Astrocyte (in vitro differentiated cells and primary cell): Measurements from ENCODE around the gene CNTN6. TPM values are rescaled to one million over a fixed set of nuclear protein-coding genes. Genes with fewer than 3 reads are reported as not detected.

Experiments
- DNase-seq: peaks from one replicate; pipeline ENCODE4 v3.0.0-alpha.2; 2010; ENCODE audit warnings: low read depth
- FAIRE-seq: peaks from 2 replicates; lab custom pipeline; 2011; peaks lifted over from hg19 to GRCh38; lab: Jason Lieb, UNC
- H2AFZ ChIP-seq: 2 replicates; pipeline ENCODE4 v1.6.0; 2012; ENCODE audit warnings: low read depth, low read length, inconsistent platforms
- H3K27ac ChIP-seq: 2 replicates; pipeline ENCODE4 v1.5.1; 2011; ENCODE audit warnings: low read depth, low read length, inconsistent platforms
- H3K27me3 ChIP-seq: 2 replicates; pipeline ENCODE4 v1.6.0; 2011; ENCODE audit warnings: low read length, inconsistent platforms; ENCODE audit not compliant: insufficient read depth
- H3K36me3 ChIP-seq: 2 replicates; pipeline ENCODE4 v1.5.1; 2011; ENCODE audit warnings: low read length, inconsistent platforms; ENCODE audit not compliant: insufficient read depth
- H3K4me1 ChIP-seq: 2 replicates; pipeline ENCODE4 v1.5.1; 2011; ENCODE audit warnings: low read length, inconsistent platforms; ENCODE audit not compliant: insufficient read depth
- H3K4me2 ChIP-seq: 2 replicates; pipeline ENCODE4 v1.6.0; 2012; ENCODE audit warnings: low read length, inconsistent platforms
- H3K4me3 ChIP-seq: 2 replicates; pipeline ENCODE4 v1.5.1; 2011; ENCODE audit warnings: low read depth, mild to moderate bottlenecking, low read length, inconsistent platforms; ENCODE audit not compliant: insufficient read depth
- H3K79me2 ChIP-seq: 2 replicates; pipeline ENCODE4 v1.6.0; 2012; ENCODE audit warnings: mild to moderate bottlenecking, low read length, inconsistent platforms; ENCODE audit not compliant: insufficient read depth
- H3K9ac ChIP-seq: 2 replicates; pipeline ENCODE4 v1.6.0; 2012; ENCODE audit warnings: mild to moderate bottlenecking, low read length, inconsistent platforms
- H3K9me3 ChIP-seq: 2 replicates; pipeline ENCODE4 v1.5.1; 2012; ENCODE audit warnings: low read depth, mild to moderate bottlenecking, low read length, inconsistent platforms; ENCODE audit not compliant: insufficient read depth
- H4K20me1 ChIP-seq: 2 replicates; pipeline ENCODE4 v1.6.0; 2012; ENCODE audit warnings: low read length, inconsistent platforms; ENCODE audit not compliant: insufficient read depth
- H3K27ac Mint-ChIP-seq: one replicate; pipeline ENCODE4 v1.8.0; 2021; ENCODE audit warnings: mild to moderate bottlenecking, mixed read lengths; ENCODE audit not compliant: unreplicated experiment
- H3K27me3 Mint-ChIP-seq: one replicate; pipeline ENCODE4 v1.8.0; 2021; ENCODE audit warnings: low read depth, mixed read lengths; ENCODE audit not compliant: unreplicated experiment
- H3K36me3 Mint-ChIP-seq: one replicate; pipeline ENCODE4 v1.8.0; 2021; ENCODE audit warnings: low read depth, mixed read lengths; ENCODE audit not compliant: unreplicated experiment
- H3K4me1 Mint-ChIP-seq: one replicate; pipeline ENCODE4 v1.8.0; 2021; ENCODE audit warnings: low read depth, mixed read lengths; ENCODE audit not compliant: unreplicated experiment
- H3K4me3 Mint-ChIP-seq: one replicate; pipeline ENCODE4 v1.8.0; 2021; ENCODE audit warnings: mild to moderate bottlenecking, moderate library complexity, mixed read lengths; ENCODE audit not compliant: unreplicated experiment
- H3K9me3 Mint-ChIP-seq: one replicate; pipeline ENCODE4 v1.8.0; 2021; ENCODE audit warnings: mild to moderate bottlenecking, mixed read lengths; ENCODE audit not compliant: unreplicated experiment
- EZH2 ChIP-seq: IDR thresholded peaks from 2 replicates; pipeline ENCODE4 v1.6.1; 2012; ENCODE audit warnings: mild to moderate bottlenecking, low read length, inconsistent platforms; ENCODE audit not compliant: insufficient read depth
- total RNA-seq: library from RNA; stranded (reverse); gene quantifications from 2 replicates; pipeline ENCODE4 v1.2.1, GENCODE V29; 2021
- TF ChIP-seq, protein P1 (sequence below): IDR thresholded peaks from 2 replicates; pipeline ENCODE4 v1.5.1; 2011; ENCODE audit warnings: low read depth, mild to moderate bottlenecking, inconsistent platforms, low read length, moderate library complexity; ENCODE audit not compliant: insufficient read depth

The CNTN6 gene
- total RNA-seq, 1 donor from 2014 or later = not detected

DNA sequence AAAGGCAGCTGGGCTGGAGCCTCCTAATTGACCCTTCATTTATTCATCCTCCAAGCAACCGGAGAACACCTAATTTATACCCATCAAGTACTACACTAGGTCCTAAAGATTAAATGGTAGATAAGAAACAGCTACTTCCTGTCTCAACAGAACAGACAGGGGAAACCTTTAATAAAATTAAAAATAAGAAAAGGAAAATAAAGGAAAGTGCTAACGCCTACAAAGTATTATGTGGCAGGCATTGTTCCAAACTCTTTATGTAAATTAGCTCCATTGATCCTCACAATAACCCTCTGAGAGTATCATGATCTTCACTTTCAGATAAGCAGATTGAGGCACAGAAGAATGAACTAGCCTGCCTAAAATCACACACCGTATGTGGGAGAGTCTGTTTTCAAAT is 139.5 kb downstream of the CNTN6 start:
- Histone ChIP-seq H3K36me3 (no peaks in the 10 kb centered on the region), H3K4me1 (no peaks in the 10 kb centered on the region), H3K27ac (no peak overlapping the region), H3K9me3 (no peaks in the 10 kb centered on the region), H4K20me1 (no peaks in the 10 kb centered on the region), H3K9ac (no peak overlapping the region), H2AFZ (no peak overlapping the region), H3K4me3 (no peak overlapping the region), H3K79me2 (no peaks in the 10 kb centered on the region), H3K27me3 (no peaks in the 10 kb centered on the region), H3K4me2 (no peak overlapping the region)
- Mint-ChIP-seq H3K27me3 (no peaks in the 10 kb centered on the region), H3K9me3 (peaks cover 2% of the 10 kb centered on the region), H3K27ac (no peak overlapping the region), H3K36me3 (no peaks in the 10 kb centered on the region), H3K4me3 (no peak overlapping the region), H3K4me1 (no peaks in the 10 kb centered on the region)
- TF ChIP-seq EZH2 = no peak
- TF ChIP-seq, protein P1, sequence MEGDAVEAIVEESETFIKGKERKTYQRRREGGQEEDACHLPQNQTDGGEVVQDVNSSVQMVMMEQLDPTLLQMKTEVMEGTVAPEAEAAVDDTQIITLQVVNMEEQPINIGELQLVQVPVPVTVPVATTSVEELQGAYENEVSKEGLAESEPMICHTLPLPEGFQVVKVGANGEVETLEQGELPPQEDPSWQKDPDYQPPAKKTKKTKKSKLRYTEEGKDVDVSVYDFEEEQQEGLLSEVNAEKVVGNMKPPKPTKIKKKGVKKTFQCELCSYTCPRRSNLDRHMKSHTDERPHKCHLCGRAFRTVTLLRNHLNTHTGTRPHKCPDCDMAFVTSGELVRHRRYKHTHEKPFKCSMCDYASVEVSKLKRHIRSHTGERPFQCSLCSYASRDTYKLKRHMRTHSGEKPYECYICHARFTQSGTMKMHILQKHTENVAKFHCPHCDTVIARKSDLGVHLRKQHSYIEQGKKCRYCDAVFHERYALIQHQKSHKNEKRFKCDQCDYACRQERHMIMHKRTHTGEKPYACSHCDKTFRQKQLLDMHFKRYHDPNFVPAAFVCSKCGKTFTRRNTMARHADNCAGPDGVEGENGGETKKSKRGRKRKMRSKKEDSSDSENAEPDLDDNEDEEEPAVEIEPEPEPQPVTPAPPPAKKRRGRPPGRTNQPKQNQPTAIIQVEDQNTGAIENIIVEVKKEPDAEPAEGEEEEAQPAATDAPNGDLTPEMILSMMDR = no peak
- FAIRE-seq = no peak
- no peak for DNase-seq

DNA sequence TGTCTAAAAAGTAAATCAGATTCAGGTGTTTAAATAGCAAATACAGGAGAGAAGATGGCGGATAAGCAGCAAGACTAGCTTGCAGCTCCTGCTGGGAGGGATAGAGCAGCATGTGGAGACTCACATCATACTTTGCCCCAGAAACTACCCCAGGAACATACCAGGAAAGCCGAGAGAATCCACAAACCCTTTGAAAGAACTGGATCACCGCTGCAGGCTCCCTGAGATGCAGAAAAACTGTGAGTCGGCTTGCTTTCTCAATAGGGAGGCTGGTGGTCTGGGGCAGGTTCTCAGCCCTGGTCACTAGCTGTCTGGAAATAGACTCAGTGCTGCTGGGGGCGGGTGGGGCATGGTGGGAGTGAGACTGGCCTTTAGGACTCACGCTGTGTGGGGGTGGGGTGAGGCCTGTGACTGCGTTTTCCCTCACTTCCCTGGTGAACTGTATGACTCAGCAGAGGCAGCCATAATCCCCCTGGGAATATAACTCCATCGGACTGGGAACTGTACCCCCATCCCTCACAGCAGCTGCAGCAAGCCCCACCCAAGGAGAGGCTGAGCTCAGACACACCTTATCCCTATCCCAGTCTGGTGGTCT is 142.8 kb downstream of the CNTN6 start:
- Histone ChIP-seq H3K79me2 (no peaks in the 10 kb centered on the region), H3K27me3 (no peaks in the 10 kb centered on the region), H3K27ac (no peak overlapping the region), H3K36me3 (no peaks in the 10 kb centered on the region), H3K9ac (no peak overlapping the region), H3K4me3 (no peak overlapping the region), H3K9me3 (no peaks in the 10 kb centered on the region), H4K20me1 (no peaks in the 10 kb centered on the region), H3K4me1 (no peaks in the 10 kb centered on the region), H3K4me2 (peak overlapping the region; percentile 45), H2AFZ (peak overlapping the region; percentile 66)
- TF ChIP-seq EZH2 = no peak
- TF ChIP-seq, protein P1 = no peak
- Mint-ChIP-seq H3K4me1 (no peaks in the 10 kb centered on the region), H3K36me3 (no peaks in the 10 kb centered on the region), H3K9me3 (peaks cover 4% of the 10 kb centered on the region), H3K27me3 (no peaks in the 10 kb centered on the region), H3K27ac (no peak overlapping the region), H3K4me3 (no peak overlapping the region)
- FAIRE-seq (no peak), DNase-seq (no peak)

DNA sequence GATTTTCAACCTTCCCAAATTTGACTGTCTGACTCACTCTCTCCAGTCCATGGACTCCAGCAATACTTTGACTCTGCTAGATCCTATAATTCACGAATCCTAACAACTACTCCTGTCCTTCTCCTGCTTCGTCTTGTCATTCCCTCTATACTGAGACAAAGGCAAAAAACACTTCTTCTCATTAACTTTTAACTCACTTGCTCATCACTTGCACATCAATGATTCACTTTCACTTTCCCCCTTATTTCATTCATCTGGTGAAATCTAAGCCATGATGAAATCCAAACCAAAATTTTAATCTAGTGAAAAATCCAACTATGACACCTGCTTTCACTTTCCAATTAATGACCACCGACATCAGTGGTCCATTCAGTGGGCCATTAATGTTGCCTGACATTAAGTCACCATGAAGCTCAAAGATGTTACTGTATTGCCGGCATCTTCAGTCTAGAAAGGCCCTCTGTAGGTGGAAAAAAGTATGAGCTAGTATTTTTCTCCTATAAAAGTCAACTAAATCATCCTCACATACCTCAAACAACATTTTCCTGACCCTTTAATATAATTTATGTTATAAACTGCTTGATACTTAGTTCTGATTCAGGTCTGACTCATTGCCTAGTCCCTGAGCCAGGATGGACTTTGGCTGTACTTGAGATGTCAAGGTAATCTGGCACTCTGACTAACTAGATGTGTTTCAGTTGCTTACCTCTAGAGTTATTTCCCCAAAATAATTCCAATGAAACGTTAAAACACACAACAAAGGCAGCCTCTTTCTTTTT is 158.6 kb downstream of the CNTN6 start:
- Mint-ChIP-seq H3K9me3 (no peaks in the 10 kb centered on the region), H3K27me3 (no peaks in the 10 kb centered on the region), H3K36me3 (no peaks in the 10 kb centered on the region), H3K4me3 (no peak overlapping the region), H3K27ac (no peak overlapping the region), H3K4me1 (no peaks in the 10 kb centered on the region)
- Histone ChIP-seq H3K9ac (no peak overlapping the region), H3K36me3 (no peaks in the 10 kb centered on the region), H3K4me3 (no peak overlapping the region), H3K79me2 (no peaks in the 10 kb centered on the region), H3K27me3 (no peaks in the 10 kb centered on the region), H2AFZ (no peak overlapping the region), H3K27ac (no peak overlapping the region), H3K9me3 (no peaks in the 10 kb centered on the region), H3K4me1 (no peaks in the 10 kb centered on the region), H3K4me2 (no peak overlapping the region), H4K20me1 (no peaks in the 10 kb centered on the region)
- TF ChIP-seq, protein P1 = no peak
- no peak for TF ChIP-seq EZH2
- DNase-seq = peak; percentile 27
- FAIRE-seq = no peak
